ENCODE results near the gene GPX6.
"Not testable (repeated sequence)": the region's sequence is repeated elsewhere in the genome, so short reads cannot be mapped to it uniquely, and the experiment has no call there.

GPX6 gene

GRCh38 chr6:28523241-28523622 is 7.6 kb upstream of the GPX6 start:
- no peak for DNase-seq

DNA sequence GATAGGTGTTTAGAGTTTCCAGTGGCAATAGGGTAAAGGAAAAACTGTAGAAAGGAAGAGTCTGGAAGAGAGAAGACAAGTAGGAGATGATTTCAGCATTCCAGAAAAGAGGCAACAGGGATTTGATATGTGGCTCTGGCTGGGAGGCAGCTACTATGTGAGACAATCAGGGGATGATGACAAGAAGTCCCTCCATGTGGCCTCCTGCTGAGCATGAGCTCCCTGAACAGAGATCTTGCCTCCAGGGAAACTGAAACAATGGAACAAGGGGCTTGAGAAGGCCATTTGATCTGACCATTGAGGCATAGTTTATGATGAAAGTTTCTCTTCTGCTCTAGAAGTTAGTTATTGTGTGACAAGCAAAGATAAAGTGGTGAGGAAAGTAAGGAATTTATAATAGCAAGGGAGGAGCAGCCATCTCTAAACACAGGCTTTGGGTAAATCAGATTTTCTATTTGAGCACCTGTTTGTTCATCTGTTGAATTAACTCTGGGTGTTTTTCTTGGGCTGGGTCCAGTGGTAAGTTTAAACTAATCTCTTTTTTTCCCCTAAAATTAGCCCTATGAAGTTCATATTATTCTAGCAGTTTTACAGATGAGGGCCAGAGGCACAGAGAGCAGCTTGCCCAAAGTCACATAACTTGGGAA is 7.1 kb upstream of the GPX6 start:
- no peak for DNase-seq

DNA sequence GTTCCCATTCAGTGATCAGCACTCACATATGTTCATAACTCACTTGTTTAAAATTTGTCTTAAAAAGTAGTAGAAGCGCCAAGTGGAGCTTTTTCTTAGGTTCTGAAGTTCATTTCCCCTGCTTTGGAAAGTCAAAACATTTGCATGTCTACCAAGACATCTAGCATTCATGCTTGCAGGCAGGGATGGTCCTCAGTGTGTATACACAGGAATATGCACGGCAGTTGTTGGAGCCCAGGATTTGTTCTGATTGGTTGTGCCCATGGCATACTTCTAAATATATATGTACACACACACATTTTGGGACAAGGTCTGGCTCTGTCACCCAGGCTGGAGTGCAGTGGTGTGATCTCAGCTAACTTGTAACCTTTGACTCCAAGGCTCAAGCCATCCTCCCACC is 2.4 kb upstream of the GPX6 start:
- no peak for DNase-seq

DNA sequence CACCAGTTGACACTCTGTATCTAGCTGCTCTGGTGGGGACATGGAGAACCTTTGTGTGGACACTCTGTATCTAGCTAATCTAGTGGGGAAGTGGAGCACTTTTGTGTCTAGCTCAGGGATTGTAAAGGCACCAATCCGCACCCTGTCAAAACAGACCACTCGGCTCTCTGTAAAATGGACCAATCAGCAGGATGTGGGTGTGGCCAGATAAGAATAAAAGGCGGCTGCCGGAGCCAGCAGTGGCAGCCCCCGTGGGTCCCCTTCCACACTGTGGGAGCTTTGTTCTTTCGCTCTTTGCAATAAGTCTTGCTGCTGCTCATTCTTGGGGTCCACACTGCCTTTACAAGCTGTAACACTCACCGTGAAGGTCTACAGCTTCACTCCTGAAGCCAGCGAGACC is 3.2 kb downstream of the GPX6 start:
- not testable (repeated sequence) for DNase-seq

GRCh38 chr6:28511628-28512300 is 3.8 kb downstream of the GPX6 start:
- DNase-seq, result no peak

DNA sequence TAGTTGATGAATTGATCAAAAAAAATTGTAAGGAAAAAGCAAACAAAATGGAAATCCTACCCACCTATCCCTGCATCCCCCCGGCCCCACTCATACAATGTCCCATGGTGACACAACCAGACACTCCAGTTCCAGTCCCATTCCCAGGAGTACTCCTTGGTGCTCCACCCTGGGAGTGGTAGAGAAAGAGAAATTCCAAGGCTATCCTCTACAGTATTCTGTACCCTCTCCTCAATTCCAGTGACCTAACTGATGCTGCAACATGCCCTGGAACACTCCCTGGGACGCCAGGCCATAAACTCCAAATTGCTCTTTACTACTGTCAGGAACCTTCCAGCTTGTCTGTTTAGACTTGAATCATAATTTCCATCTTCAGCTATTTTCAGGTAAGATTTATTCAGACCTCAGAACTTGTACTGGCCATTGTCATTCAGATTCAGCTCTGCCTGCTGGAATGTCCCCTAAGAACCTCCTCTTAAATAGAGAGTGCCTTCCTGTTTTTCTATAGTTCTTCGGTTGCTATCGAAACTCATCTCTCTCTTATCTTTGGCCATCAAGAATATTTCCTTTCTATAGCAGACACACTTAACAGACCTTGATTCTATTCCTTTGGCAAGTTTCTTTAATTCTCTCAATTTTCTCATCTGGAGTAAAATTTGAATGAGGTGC is 8.7 kb downstream of the GPX6 start:
- DNase-seq, result no peak

DNA sequence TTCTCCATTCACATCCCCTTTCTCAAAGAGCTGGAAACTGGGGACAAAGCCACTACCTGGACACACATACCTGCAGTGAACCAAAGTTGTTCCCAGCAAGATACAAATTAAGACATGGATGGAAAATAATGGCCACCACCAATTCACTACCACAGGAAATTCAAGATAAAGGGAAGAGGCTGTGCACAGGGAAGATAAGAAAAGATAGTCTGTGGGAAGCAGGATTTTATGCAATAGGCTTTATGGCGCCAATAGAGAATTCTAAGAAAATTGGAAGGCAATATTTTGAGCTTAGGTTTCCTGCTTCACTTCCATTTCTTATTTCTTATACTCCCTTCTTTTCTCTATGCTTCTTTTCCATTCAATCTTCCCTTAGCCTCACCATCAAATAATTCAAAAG is 9.9 kb downstream of the GPX6 start:
- DNase-seq, result no peak

GRCh38 chr6:28502709-28503305 is 12.8 kb downstream of the GPX6 start:
- DNase-seq, result not testable (repeated sequence)

DNA sequence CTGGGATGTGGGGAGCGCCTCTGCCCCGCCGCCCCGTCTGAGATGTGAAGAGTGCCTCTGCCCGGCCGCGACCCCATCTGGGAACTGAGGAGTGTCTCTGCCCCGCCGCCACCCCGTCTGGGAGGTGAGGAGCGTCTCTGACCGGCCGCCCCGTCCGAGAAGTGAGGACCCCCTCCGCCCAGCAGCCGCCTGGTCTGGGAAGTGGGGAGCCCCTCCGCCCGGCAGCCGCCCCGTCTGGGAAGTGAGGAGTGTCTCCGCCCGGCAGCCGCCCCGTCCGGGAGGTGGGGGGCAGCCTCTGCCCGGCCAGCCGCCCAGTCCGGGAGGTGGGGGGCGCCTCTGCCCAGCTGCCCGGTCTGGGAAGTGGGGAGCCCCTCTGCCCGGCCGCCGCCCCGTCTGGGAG is 13.5 kb downstream of the GPX6 start:
- not testable (repeated sequence) for DNase-seq

GRCh38 chr6:28501259-28501658 is 14.3 kb downstream of the GPX6 start:
- no peak for DNase-seq

- DNase-seq, result no peak
Observed at GRCh38 chr6:28497893-28498292, 17.7 kb downstream of the GPX6 start.

- DNase-seq, result no peak
Observed at GRCh38 chr6:28497306-28497705, 18.3 kb downstream of the GPX6 start.

- DNase-seq, result no peak
Observed at GRCh38 chr6:28496099-28496779, 19.4 kb downstream of the GPX6 start.

DNA sequence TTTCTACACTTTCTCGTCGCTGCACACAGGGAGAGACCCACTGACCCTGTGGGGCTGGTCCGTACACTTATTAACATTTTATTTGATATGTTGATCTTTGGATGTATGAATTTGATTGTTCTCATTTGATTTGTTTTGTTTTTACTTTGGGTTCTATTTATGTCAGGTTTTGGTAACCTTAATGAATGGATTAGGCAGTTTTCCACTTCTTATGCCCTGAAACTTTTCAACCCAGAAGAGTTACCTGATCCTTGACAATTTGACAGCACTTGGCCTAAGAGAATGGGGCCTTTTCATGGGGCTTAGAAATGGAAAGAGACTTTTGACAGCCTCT is 23.6 kb downstream of the GPX6 start:
- DNase-seq, result no peak

- no peak for DNase-seq
Observed at GRCh38 chr6:28490205-28490890, 25.2 kb downstream of the GPX6 start.

- peak; percentile 75 for DNase-seq
Observed at GRCh38 chr6:28489366-28490204, 26.0 kb downstream of the GPX6 start.

GRCh38 chr6:28488916-28489365 is 26.7 kb downstream of the GPX6 start:
- DNase-seq, result peak; percentile 54

DNA sequence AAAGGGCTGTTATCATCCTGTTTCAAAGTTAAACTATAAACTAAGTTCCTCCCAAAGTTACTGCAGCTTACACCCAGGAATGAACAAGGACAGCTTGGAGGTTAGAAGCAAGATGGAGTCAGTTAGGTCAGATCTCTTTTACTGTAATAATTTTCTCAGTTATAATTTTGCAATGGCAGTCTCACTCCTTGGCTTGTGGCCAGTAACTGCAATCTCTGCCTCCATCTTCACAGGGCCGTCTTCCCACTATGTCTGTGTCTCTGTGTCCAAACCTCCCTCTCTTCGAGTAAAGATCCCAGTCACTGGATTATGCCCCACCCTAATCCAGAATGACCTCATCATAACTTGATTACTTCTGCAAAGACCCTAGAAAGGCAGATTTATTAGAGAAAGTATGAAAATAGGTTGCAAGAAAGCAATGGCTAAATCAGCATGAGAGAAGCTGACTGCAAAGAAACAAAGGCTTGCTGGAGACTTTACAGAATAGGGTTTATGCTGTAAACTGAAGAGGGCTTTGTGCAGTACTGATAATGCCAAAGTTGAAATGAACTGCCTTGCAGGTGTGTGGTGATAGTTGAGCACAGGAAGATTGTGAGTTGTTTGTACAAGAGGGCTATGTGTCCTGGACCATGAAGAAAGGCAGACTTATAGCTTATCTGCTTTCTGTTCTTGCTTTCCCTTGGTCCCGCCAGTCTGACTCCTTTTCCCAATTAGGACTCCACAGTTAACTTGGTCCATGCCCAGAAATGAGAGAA is 28.4 kb downstream of the GPX6 start:
- DNase-seq, result no peak

- no peak for DNase-seq
Observed at GRCh38 chr6:28486533-28486932, 29.1 kb downstream of the GPX6 start.

- no peak for DNase-seq
Observed at GRCh38 chr6:28485482-28485881, 30.1 kb downstream of the GPX6 start.

All from amniotic stem cell (primary cell).